GM19238 (cell line): Measurements from ENCODE around the gene GADD45A.
A peak's percentile ranks its signal among the peaks of the same experiment; 100 is the strongest.
"Not testable (repeated sequence)": the region's sequence is repeated elsewhere in the genome, so short reads cannot be mapped to it uniquely, and the experiment has no call there.

Experiments used
- DNase-seq: peaks from one replicate; pipeline ENCODE4 v3.0.0; 2011; ENCODE audit warnings: low spot score; ENCODE audit not compliant: insufficient read length

Gene GADD45A

DNA sequence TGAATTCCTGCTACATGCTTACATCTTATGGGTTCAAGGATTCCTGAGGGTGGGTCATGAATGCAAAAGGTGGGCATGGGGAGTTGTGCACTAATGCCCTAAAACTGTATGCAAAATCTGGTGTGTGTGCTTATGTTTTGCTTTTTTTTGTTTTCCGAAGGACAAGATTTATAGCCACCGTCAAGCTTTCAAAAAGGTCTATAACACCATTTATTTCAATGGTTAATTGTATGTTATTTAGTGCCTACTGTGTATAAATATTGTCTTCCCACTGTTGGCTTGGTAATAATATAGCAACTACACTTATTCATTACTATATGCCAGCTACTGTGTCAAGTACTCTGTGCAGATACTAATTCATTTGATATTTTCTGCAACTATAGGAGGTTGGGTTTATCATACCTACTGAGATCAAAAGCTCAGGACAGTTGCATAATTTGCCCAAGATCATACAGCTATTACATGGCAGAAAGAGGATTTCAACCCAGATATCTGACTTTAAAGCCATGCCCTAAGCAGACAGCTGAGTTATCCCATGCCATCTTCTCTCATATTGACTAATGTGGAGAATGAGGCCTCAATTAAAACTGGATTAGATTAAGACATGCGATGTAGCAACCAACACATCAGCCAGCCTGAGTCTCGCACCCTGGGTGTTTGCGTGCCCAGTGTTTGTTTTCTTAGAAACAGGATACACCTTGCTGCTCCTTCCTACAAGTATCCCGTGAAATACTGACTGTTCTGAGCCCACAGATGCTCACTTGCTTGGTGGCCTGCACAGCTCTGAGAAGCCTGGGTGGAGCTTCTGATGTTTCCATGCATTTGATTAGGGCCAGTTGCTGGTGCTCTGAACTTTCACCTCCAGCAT is 34.6 kb downstream of the GADD45A start:
- no peak for DNase-seq

GRCh38 chr1:67721112-67721511 is 36.1 kb downstream of the GADD45A start:
- no peak for DNase-seq

GRCh38 chr1:67721650-67722291 is 36.8 kb downstream of the GADD45A start:
- no peak for DNase-seq

DNA sequence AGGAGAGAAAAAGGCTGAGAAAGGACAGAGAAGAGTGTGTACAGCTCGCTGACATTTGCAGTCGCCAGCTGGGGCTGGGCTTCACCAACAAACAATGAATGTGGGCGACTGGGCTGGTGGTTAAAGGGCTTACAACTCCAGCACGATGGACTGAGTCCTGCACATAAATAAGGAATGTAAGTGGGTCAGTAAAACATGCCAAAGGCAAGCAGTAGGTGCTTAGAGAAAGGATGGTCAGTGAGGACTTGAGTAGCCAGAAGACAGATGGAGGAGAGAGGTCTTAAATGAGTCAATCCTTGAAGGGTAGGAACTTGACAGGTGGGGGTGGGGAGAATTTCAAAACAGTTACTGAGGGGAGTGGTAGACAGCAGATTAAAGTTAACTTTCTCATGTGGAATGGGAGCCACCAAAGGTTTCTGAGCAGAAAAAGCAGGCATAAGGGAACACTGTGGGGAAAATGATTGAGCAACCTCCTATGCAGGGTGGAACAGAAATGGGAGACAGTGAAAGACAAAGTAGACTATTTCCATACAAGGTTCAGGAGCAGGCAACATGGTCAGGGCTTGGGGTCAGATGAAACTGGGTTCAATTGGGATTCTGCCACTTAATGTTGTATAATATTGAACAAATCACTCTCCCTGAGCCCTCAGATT is 37.4 kb downstream of the GADD45A start:
- no peak for DNase-seq

- DNase-seq = no peak
These were observed 38.1 kb downstream of the GADD45A start for GRCh38 chr1:67723126-67723525.

GRCh38 chr1:67723620-67724019 is 38.6 kb downstream of the GADD45A start:
- DNase-seq = no peak

- DNase-seq = no peak
These were observed 40.0 kb downstream of the GADD45A start for GRCh38 chr1:67724928-67725560.

GRCh38 chr1:67726224-67726623 is 41.2 kb downstream of the GADD45A start:
- no peak for DNase-seq

DNA sequence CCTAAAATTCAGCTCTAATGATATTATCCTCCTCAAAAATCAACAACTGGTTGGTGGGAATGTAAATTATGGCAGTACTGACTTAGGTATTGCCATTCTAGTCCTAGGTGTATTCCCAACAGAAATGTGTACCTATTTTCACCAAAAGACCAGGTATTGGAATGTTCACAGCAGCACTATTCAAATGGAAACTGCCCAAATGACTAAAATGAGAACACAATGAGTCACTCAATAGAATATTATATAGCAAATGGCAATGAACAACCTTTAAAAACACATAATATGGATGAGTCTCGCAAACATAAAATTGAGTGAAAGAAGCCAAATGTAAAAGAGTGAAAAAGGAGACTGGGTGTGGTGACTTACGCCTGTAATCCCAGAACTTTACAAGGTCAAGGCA is 44.9 kb downstream of the GADD45A start:
- no peak for DNase-seq

- DNase-seq = not testable (repeated sequence)
These were observed 45.3 kb downstream of the GADD45A start for GRCh38 chr1:67730312-67730711.

- no peak for DNase-seq
These were observed 46.3 kb downstream of the GADD45A start for GRCh38 chr1:67731322-67731721.

GRCh38 chr1:67732750-67733151 is 47.8 kb downstream of the GADD45A start:
- DNase-seq = no peak

DNA sequence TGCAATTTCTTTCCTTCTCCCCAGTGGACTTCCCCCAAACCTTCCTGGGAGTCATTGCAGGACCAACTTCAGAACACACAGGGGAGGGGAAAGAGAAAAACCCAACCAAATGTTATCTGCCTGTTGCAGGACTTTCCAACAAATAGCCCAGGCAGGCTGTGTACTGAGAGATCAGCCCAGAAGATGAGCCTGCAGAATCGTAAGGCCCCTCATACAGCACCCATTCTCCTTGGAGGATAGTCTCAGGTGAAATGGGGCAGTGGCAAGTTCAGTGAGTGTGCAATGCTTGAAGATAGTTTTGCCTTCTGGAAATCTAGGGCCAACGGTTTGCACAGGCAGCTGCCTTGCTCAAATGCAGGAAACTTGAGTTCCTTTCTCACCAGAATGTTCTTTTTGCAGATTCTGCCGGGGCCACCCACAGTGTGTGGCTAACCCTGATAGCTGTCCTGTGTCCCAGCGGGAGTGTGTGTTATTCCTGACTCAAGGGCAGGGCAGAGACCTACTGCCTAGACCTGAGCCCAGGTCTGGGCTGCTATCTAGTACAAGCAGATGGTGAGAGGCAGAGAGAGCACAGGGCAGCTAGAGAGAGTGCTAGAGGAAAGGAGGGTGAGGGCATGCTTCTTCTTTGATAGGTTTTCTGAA is 48.8 kb downstream of the GADD45A start:
- no peak for DNase-seq

- no peak for DNase-seq
These were observed 49.3 kb downstream of the GADD45A start for GRCh38 chr1:67734323-67734690.

- DNase-seq = no peak
These were observed 50.2 kb downstream of the GADD45A start for GRCh38 chr1:67735206-67735605.

- peak; percentile 60 for DNase-seq
These were observed 51.0 kb downstream of the GADD45A start for GRCh38 chr1:67735806-67736627.

- no peak for DNase-seq
These were observed 51.7 kb downstream of the GADD45A start for GRCh38 chr1:67736750-67737149.

DNA sequence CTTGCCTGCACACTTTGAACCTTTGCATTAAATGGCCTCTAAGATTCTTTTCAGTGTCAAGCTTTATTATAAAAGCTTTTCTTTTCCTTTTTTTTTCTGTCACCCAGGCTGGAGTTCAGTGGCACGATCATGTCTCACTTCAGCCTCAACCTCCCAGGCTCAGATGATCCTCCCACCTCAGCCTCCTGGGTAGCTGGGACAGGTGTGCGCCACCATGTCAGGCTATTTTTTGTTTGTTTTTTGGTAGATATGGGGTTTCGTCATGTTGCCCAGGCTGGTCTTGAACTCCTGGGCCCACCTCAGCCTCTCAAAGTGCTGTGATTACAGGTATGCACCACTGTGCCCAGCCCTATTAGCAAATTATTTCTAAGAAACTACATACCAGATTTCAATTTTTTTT is 52.9 kb downstream of the GADD45A start:
- DNase-seq = no peak
